Activated CD4-positive, alpha-beta T cell treated with anti-CD3 and anti-CD28 coated beads for 1 hour (primary cell): ENCODE results near the gene SALL3.

Experiments
- DNase-seq: peaks from one replicate; pipeline ENCODE4 v3.0.0-alpha.2; 2020

The SALL3 gene

GRCh38 chr18:78965917-78966792, 13.5 kb upstream of the SALL3 start:
- DNase-seq: no peak

DNA sequence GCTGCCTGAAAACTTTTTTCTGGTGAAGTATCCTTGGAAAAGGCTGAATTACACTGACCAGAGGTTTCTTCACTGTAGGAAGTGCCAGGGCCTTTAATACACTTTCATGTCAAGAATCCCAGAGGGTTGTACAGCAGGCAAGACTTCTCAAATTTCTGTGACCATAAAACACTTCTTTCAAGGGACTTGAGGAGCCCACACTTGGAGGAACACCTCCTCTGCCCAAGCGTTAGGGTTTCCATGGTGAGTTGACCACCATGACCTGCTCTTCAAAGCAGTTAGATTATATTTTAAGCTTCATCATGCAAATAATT, 12.9 kb upstream of the SALL3 start:
- no peak for DNase-seq

DNA sequence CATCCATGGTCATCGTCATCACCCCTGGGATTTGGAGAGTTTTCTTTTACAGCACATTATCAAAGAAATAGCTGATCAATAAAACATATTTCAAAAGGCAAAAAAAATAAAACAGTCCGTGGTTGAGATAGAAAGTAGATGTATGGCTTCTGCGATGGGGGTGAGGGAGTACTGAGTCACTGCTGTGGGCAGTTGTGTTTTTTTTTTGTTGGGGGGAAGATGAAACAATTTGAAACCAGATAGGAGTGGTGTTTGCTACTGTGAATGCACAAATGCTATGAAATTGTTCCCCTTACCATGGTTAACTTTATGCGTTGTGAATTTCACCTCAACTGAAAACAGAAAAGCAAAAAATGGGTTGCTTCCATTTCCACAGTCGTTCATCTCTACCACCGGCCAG, 11.9 kb upstream of the SALL3 start:
- no peak for DNase-seq

- no peak for DNase-seq
Measured at GRCh38 chr18:78969574-78970315, 9.9 kb upstream of the SALL3 start.

- no peak for DNase-seq
Measured at GRCh38 chr18:78970774-78971333, 8.8 kb upstream of the SALL3 start.

DNA sequence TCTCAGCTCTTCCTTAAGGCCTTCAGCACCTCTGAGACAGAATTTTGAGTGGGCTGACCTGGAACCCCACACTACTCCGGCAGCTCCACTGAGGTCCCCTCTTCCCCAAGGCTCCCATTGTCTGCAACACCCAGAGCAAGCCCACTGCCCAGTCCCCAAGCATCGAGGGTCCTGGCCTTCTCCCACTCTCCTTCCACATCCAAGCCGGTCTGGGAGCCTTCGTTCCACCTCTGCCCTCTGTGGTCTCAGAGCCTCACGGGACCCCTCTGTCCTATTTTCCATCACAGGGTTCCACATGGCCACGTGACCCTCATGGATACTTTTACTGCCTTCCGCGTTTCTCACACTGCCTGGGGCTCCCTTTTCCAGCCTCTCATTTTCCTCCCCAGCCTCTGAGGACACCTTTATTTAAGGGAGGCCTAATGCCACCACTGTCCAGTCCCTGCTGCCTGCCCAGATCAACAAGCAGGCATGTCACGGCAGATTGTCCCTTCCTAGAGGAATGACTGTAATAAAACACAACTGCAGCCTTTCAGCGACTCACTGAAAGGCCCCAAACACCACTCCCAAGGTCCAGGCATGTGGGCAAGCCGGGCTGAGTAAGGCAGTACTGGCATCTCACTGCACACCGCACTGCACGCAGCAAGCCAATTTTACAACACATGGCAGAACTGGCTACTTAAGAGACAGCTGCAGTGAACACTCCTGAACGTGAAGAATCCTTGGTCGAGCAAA, 7.9 kb upstream of the SALL3 start:
- DNase-seq: no peak

GRCh38 chr18:78972385-78972918, 7.2 kb upstream of the SALL3 start:
- DNase-seq: no peak

DNA sequence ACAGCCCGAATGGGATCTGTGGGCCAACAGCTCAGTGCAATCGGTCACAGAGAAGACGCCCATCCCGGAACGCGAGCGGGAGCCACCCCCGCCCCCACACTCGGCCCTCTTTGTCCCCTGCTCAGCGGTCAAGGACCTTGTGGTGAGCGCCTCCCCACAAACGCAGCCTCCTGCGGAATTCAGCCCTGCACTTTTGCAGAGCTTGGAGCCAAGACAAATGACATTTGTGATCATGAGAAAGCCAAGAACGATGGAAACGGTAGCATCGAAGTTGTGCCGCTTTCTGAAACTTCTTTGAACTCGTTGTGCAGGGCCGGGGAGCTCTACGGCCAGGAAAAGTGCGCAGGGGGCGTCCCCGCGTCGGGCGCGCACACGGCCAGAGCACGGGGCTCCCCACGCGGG, 6.7 kb upstream of the SALL3 start:
- no peak for DNase-seq

- DNase-seq: no peak
Measured at GRCh38 chr18:78973357-78974083, 6.1 kb upstream of the SALL3 start.

DNA sequence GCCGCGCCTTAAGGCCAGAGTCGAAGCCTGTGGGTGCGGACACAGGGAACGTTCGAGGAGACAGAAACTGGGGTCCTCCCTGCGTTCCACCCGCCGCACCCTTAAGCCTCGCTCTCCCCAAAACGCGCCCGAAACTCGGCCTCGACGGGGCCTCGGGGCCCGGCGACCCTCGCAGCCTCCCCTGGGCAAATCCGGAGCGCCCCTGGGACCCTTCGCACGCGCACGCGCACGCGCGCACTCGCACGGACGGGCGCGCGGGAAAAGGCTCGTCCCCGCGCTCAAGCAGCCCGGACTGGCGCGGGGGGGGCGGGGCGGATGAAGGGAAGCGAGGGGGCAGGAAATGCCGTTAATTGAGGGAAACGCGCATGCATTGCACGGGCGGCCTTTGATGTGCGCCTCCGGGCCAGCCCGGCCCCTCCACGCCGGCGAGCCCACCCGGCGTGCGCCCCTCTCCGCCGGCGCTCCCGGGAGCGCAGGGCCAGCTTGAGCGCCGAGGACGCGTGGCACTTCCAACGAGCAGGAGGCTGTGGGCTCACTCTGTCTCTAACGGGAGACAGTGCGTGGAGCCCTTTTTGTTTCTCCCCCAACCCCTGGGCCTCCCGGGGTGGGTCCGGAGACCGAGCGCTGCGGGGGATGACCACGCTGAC, 5.4 kb upstream of the SALL3 start:
- DNase-seq: no peak

DNA sequence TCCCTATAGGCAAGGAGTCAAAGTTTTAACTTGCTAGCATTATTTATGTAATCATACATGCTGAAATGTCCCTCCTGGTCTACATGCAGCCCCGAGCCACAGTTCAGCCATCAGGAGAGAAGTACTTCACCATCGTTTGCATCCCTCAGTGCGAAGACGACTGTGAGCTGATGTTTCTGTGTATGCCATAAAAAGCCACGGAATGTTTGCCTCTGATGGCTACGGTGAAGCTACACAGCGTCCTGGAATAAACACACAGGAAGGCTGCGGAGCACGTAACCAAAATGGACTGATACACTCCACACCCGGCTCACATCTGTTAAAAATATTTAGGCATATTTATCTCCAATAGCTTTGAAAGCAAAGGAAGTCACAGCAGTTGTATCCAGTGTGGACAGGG, 4.3 kb upstream of the SALL3 start:
- no peak for DNase-seq

DNA sequence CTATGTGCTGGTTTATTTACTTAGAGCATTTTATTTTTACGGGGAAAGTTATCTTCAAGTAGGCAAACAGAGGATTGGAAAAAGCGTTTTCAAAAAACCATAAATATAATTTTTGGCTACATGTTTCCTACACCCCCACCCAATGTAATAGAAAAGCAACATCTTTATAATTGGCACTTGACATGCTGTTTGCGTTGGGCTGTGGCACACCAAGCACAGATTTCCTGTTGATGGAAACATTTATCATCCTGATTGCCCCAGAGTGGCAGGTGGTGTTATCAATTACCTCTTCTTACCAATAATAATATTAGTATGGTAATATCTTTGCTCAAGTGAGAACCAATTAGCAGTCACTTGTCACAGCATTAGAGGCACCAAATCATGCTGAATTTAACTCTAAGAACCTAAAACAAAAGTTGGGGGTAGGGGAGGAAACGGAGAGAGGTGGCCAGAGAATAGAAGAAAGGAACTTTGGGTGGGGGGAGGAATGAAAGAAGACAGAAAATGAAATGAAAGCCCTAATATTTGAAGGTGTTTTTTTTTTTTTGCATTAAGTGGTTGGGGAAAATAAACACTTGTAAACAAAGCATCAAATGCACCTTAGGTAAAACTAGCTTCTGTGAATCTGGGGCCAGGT, 3.8 kb upstream of the SALL3 start:
- no peak for DNase-seq

DNA sequence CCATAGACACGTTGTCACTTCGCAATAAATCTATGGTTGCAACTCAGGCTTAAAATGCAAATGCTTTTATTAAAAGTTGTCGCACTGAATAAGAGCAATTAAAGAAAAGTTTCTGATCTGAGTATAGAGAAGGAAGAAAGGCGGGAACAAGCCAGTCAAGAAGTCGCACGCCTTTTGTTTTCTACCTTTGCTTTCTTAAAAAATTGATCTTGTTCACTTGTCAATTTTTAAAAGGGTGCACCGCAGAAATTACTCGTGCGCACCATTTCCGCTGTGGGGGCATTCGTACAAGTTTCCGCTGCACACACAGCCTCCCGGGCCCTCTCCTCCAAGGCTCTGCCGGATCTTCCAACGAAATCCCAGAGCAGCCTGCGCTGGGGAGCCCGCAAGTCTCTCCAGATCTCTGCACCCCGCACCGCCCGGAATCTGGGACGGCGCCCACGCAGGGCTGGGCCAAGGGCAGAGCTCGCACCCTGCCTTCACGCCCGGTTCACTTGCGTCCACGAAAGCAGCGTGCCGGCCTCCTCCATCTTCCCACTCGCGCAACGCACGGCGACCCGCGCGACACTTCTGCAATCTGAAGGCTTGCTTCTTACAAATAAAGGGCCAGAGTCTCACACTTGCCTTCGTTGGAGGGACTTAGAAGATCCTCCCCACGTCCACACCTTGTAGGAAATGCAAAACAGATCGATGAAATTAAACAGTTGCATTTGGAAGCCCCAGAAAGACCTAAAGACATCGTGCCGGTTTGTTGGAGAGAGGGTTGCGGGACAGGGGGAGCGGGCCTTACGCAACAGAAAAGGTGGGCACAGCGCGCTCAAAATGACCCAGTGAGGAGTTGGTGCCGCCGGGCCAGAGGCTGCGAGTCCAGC, 2.6 kb upstream of the SALL3 start:
- DNase-seq: no peak

DNA sequence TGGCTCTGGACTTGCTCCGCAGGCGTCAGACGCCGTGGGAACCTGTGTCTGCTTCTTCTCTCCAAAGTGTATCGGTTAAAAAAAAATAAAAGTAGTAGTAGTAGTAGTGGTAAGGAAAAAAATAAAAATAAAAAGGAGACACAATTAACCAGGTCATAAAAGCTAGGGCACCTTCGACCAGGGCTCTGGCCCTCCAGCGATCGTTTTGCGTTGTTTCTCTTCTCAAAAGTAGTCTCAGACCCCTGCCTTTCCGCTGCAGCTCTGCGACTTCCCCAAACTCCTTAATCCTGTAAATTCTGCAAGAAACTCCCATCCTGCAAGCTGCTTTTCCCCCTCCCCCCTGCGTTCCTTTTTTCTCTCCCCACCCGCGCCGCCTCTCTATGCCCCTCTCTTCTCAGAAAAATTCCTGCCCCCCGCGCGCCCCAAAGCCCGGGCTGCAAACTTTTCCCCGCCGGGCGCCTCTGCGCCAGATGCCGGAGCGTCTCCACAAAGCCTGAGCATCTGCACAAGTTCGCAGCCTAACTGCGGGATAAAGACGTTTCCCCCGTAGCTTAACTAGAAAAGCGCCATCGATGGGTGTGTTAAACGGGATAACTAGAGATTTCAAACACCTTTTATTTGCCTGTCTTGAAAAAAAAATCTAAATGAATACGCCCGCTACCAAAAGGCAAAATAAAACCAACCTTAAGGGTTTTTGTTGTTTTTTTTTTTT, 1.8 kb upstream of the SALL3 start:
- DNase-seq: no peak

DNA sequence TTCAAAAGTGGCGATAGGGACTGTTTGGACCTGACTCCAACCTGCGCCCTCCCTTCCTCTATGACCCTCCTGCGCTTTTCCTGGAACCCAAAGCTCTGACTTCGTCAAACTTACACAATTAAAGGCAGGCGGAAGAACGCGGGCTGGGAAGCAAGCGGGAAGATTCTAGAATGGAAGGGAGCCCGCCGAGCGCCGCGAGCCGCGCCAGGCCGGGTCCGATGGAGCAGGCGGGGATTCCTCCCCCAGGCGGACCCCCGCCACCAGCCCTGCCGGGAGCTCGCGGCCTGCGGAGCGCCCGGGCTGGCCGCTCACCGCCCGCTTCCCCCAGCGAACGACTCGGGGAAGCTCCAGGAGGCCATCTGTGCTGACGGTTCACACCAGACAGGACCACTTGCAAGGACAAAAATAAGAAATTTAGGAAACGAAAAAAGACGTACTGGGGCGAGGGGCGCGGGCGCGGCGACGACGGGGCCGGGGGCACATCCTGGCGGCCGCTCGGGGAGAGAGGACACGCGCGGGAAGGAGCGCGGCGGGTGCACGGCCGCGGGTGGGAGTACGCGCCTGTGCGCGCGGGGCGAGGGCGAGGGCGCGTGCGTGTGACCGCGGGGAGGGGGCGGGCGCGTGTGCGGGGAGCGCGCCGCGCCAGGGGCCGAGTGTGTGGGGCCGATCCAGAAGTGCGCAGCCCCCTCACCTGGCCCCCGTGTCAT, 1.1 kb upstream of the SALL3 start:
- no peak for DNase-seq

DNA sequence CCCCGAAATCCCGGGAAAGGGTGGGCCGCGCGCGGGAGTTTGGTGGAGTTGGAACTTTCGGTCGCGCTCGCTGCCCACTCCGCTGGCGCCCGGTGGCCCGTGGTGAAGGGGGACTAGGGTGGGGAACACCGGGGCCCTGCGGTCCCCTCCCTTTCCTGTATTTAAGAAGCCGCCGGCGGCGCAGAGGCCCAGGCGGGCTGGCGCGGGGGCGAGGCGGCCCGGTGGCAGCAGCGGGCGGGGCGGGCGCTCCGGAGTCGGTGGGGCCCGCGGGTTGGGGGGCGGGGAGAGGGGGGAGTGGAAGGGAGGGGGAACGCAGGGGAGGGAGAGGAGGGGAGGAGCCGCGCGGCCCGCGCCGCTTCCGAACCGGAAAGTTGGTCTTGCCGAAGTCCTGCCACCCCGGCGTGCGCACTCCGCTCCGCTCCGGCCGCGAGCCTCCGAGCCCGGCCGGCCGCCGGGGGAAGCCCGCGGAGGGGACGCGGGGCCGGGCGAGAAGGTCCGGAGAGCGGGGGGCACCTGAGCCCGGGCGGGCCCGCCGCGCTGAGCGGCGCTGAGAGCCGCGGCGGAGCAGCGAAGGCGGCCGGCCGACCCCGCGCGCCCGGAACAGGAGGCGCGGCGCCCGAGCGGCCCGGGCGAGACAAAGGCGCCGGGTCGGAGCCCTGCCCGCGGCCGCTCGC, 425 bp upstream of the SALL3 start:
- DNase-seq: no peak

GRCh38 chr18:78980279-78980771, 707 bp downstream of the SALL3 start:
- no peak for DNase-seq

GRCh38 chr18:78980777-78981380, 1.3 kb downstream of the SALL3 start:
- no peak for DNase-seq
